Keratinocyte (primary cell): Measurements from ENCODE around the gene CHST15. TPM values are rescaled to one million over a fixed set of nuclear protein-coding genes. Genes with fewer than 3 reads are reported as not detected.
A peak's percentile ranks its signal among the peaks of the same experiment; 100 is the strongest.

ENCODE experiments used
- DNase-seq: peaks from one replicate; pipeline ENCODE4 v3.0.0-alpha.2; 2011; ENCODE audit warnings: low read depth, missing footprints, low spot score
- FAIRE-seq: peaks from 2 replicates; lab custom pipeline; 2011; peaks lifted over from hg19 to GRCh38; lab: Jason Lieb, UNC
- H2AFZ ChIP-seq: 2 replicates; pipeline ENCODE4 v1.6.0; 2012; ENCODE audit warnings: low read length, control low read depth, inconsistent platforms; ENCODE audit not compliant: control insufficient read depth
- H3K27ac ChIP-seq: 2 replicates; pipeline ENCODE4 v1.5.1; 2011; ENCODE audit warnings: low read length; ENCODE audit not compliant: control insufficient read depth, insufficient read depth
- H3K27me3 ChIP-seq: 3 replicates; pipeline ENCODE4 v1.6.0; 2011; ENCODE audit warnings: low read length; ENCODE audit not compliant: control insufficient read depth, insufficient read depth; ENCODE audit errors: extremely low read depth
- H3K36me3 ChIP-seq, 2 experiments: 2 replicates in 1 of 2; 3 replicates in 1 of 2; pipeline ENCODE4 v1.5.1; 2011; ENCODE audit warnings: low read length in 2 of 2, mild to moderate bottlenecking in 1 of 2; ENCODE audit not compliant: control insufficient read depth in 2 of 2, insufficient read depth in 2 of 2; ENCODE audit errors: extremely low read depth in 1 of 2
- H3K4me1 ChIP-seq: 3 replicates; pipeline ENCODE4 v1.5.1; 2011; ENCODE audit warnings: low read length; ENCODE audit not compliant: control insufficient read depth, insufficient read depth; ENCODE audit errors: extremely low read depth
- H3K4me2 ChIP-seq: 3 replicates; pipeline ENCODE4 v1.6.0; 2011; ENCODE audit warnings: low read depth, low read length; ENCODE audit not compliant: control insufficient read depth, insufficient read depth; ENCODE audit errors: extremely low read depth
- H3K4me3 ChIP-seq, 3 experiments: fragments of 200-600 bp in 1 of 3; sonication (generic) in 1 of 3; 2 replicates in 2 of 3; 3 replicates in 1 of 3; pipeline ENCODE4 v1.5.1; 2011 to 2016; ENCODE audit warnings: low read length in 3 of 3, mild to moderate bottlenecking in 3 of 3, control low read depth in 2 of 3, inconsistent platforms in 1 of 3, low read depth in 1 of 3, mixed read lengths in 1 of 3, mixed run types in 1 of 3, moderate library complexity in 1 of 3; ENCODE audit not compliant: control insufficient read depth in 2 of 3, insufficient read depth in 2 of 3; ENCODE audit errors: extremely low read depth in 1 of 3
- H3K79me2 ChIP-seq: 2 replicates; pipeline ENCODE4 v1.6.0; 2012; ENCODE audit warnings: low read length; ENCODE audit not compliant: control insufficient read depth, insufficient read depth
- H3K9ac ChIP-seq: 3 replicates; pipeline ENCODE4 v1.6.0; 2011; ENCODE audit warnings: low read length; ENCODE audit not compliant: control insufficient read depth, insufficient read depth; ENCODE audit errors: extremely low read depth
- H3K9me1 ChIP-seq: 3 replicates; pipeline ENCODE4 v1.6.0; 2011; ENCODE audit warnings: low read length; ENCODE audit not compliant: control insufficient read depth, insufficient read depth; ENCODE audit errors: extremely low read depth
- H3K9me3 ChIP-seq: 2 replicates; pipeline ENCODE4 v1.5.1; 2012; ENCODE audit warnings: low read depth, low read length; ENCODE audit not compliant: control insufficient read depth
- H4K20me1 ChIP-seq: 3 replicates; pipeline ENCODE4 v1.6.0; 2011; ENCODE audit warnings: low read length; ENCODE audit not compliant: control insufficient read depth, insufficient read depth; ENCODE audit errors: extremely low read depth
- CTCF ChIP-seq, 3 experiments: IDR thresholded peaks in 1 of 3; conservative IDR thresholded peaks in 1 of 3; optimal IDR thresholded peaks in 1 of 3; 2 replicates in 2 of 3; 3 replicates in 1 of 3; pipeline versions ENCODE3 to v1.5.1; 2011; ENCODE audit warnings: low read length in 3 of 3, mild to moderate bottlenecking in 3 of 3, moderate library complexity in 2 of 3, control low read depth in 1 of 3, inconsistent platforms in 1 of 3; ENCODE audit not compliant: insufficient read depth in 2 of 3; ENCODE audit errors: extremely low read depth in 1 of 3
- EZH2 ChIP-seq: IDR thresholded peaks from one replicate; pipeline ENCODE4 v1.6.1; 2012; ENCODE audit warnings: inconsistent platforms, mild to moderate bottlenecking, low read length, moderate library complexity
- dilution Hi-C: fragments of 300-500 bp; cut with MboI; formaldehyde crosslinking; loops from one replicate; pipeline ENCODE4 v1.7.0; 2020; ENCODE audit warnings: low sequenced_read_pairs; ENCODE audit not compliant: extremely low pct_ligation_motif_present
- polyA plus RNA-seq, 5 experiments: library from polyadenylated mRNA; depleted of rRNA in 3 of 5; stranded (reverse) in 3 of 5; stranded (forward) in 1 of 5; unstranded in 1 of 5; fragments of >200 nt; gene quantifications; 1 replicate in 1 of 5; 2 replicates in 3 of 5; 3 replicates in 1 of 5; pipeline versions ENCODE4 v1.2.1 to v1.2.3, GENCODE V29; 2011 to 2012; ENCODE audit warnings: missing spikeins in 2 of 5, low read depth in 1 of 5, low replicate concordance in 1 of 5

CHST15 gene
- polyA plus RNA-seq, 1 donor (not counting 4 experiments of a cell fraction or from before 2014, with no cell fraction given), result 24.5 TPM

GRCh38 chr10:124109261-124109660, 15.9 kb upstream of the CHST15 start:
- Histone ChIP-seq H3K36me3 (no peaks in the 10 kb centered on the region), H4K20me1 (no peaks in the 10 kb centered on the region), H3K4me3 (no peak overlapping the region), H3K9me3 (no peaks in the 10 kb centered on the region), H3K4me2 (no peak overlapping the region), H3K9ac (no peak overlapping the region), H3K9me1 (no peaks in the 10 kb centered on the region), H3K27ac (no peak overlapping the region), H3K27me3 (peaks cover 4% of the 10 kb centered on the region), H3K79me2 (no peaks in the 10 kb centered on the region), H3K4me1 (peaks cover 23% of the 10 kb centered on the region), H2AFZ (no peak overlapping the region)
- dilution Hi-C loops, result no loop called here
- TF ChIP-seq CTCF (optimal IDR thresholded peaks at IDR 0.05 in 1 of 3, IDR thresholded peaks at IDR 0.05 in 1 of 3, conservative IDR thresholded peaks at IDR 0.05 in 1 of 3; ENCODE audit: extremely low read depth in 1 of 3, insufficient read depth in 2 of 3, low read length in 3 of 3) (no peak), EZH2 (no peak)
- FAIRE-seq, result no peak
- no peak for DNase-seq

- Histone ChIP-seq H3K9me1 (no peaks in the 10 kb centered on the region), H3K9ac (no peak overlapping the region), H3K36me3 (no peaks in the 10 kb centered on the region), H3K27ac (no peak overlapping the region), H3K9me3 (no peaks in the 10 kb centered on the region), H2AFZ (no peak overlapping the region), H3K4me1 (peaks cover 23% of the 10 kb centered on the region), H3K27me3 (no peaks in the 10 kb centered on the region), H3K4me2 (peak overlapping the region; percentile 80), H4K20me1 (no peaks in the 10 kb centered on the region), H3K4me3 (no peak overlapping the region), H3K79me2 (no peaks in the 10 kb centered on the region)
- DNase-seq (no peak), FAIRE-seq (no peak)
- dilution Hi-C loops, result no loop called here
- no peak for TF ChIP-seq EZH2
- TF ChIP-seq CTCF (optimal IDR thresholded peaks at IDR 0.05 in 1 of 3, IDR thresholded peaks at IDR 0.05 in 1 of 3, conservative IDR thresholded peaks at IDR 0.05 in 1 of 3; ENCODE audit: extremely low read depth in 1 of 3, insufficient read depth in 2 of 3, low read length in 3 of 3), result no peak
Measured at GRCh38 chr10:124107072-124107471, 13.7 kb upstream of the CHST15 start.
